Thyroid gland (tissue), 4 donors: ENCODE measurements around the gene ANKZF1. TPM values are rescaled to one million over a fixed set of nuclear protein-coding genes. Genes with fewer than 3 reads are reported as not detected.
A peak's percentile ranks its signal among the peaks of the same experiment; 100 is the strongest.

ENCODE experiments used
- DNase-seq, 2 donors: peaks; one replicate each; pipeline ENCODE4 v3.0.0-alpha.2; 2019
- H3K27ac ChIP-seq, 3 donors: fragments of 200-600 bp; sonication (generic); 1 replicate in 2 of 3; 2 replicates in 1 of 3; pipeline ENCODE4 v1.5.1; 2016 to 2019; ENCODE audit warnings: mild to moderate bottlenecking in 1 of 3, moderate library complexity in 1 of 3
- H3K27me3 ChIP-seq: fragments of 200-600 bp; sonication (generic); one replicate; pipeline ENCODE4 v1.5.1; 2019
- H3K36me3 ChIP-seq, 2 donors: fragments of 200-600 bp; sonication (generic); one replicate each; pipeline ENCODE4 v1.5.1; 2016 to 2019
- H3K4me1 ChIP-seq, 2 donors: fragments of 200-600 bp; sonication (generic); one replicate each; pipeline ENCODE4 v1.5.1; 2017 to 2019
- H3K4me3 ChIP-seq, 3 donors: fragments of 200-600 bp; sonication (generic); replicated peaks in 1 of 3; 1 replicate in 2 of 3; 2 replicates in 1 of 3; pipeline ENCODE4 v1.5.1; 2016; ENCODE audit warnings: mild to moderate bottlenecking in 1 of 3
- H3K9me3 ChIP-seq: fragments of 200-600 bp; sonication (generic); one replicate; pipeline ENCODE4 v1.5.1; 2017
- CTCF ChIP-seq, 6 experiments: fragments of 200-600 bp in 3 of 6; fragments of 450-650 bp in 3 of 6; sonication (generic) in 3 of 6; IDR thresholded peaks; one replicate each; pipeline ENCODE4 v1.5.1; 2016 to 2019; ENCODE audit warnings: antibody characterized with exemption in 6 of 6, mild to moderate bottlenecking in 2 of 6, inconsistent platforms in 1 of 6, moderate library complexity in 1 of 6
- POLR2A ChIP-seq, 2 donors: fragments of 450-650 bp; IDR thresholded peaks; one replicate each; pipeline ENCODE4 v1.6.1; 2017; ENCODE audit warnings: antibody characterized with exemption in 2 of 2, mild to moderate bottlenecking in 2 of 2, moderate library complexity in 1 of 2
- WGBS, 2 donors: methylation state at CpG; one replicate each; pipeline ENCODE4 v1.1.5; 2017; 5-methylcytosine and 5-hydroxymethylcytosine counted together
- intact Hi-C: fragments of 100-400 bp; cut with DNase I; formaldehyde crosslinking; loops from one replicate; pipeline ENCODE4 v1.15.1; 2023
- total RNA-seq, 4 donors: library from RNA; depleted of rRNA; stranded (reverse); fragments of >200 nt; gene quantifications; one replicate each; pipeline ENCODE4 v1.2.3, GENCODE V29; 2016

Gene ANKZF1
- total RNA-seq, 4 donors from 2014 or later = 38.1 to 66.4 (median 45.5) TPM

DNA sequence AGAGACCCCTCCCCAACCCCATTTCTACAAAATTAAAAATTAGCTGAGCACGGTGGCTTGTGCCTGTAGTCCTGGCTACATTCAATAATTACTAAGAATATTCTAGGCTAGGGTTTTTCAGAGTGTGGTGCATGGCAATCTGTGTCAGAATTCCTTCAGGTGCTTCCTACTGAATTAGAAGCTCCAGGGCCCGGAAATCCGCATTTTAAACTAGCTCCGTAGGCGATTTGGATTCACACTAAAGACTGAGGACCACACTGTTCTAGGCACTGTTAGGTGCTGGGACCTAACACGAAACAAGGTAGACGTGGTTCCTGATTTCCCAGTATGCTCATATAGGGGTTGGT lies 23.7 kb upstream of the ANKZF1 start:
- no peak for DNase-seq
- Histone ChIP-seq H3K4me3 (peak overlapping the region in 2 of 3 donors; percentile 2 to 54), H3K9me3 (no peaks in the 10 kb centered on the region), H3K27me3 (no peaks in the 10 kb centered on the region), H3K4me1 (peaks cover 17 to 27% of the 10 kb centered on the region in 2 donors), H3K36me3 (peaks cover 13 to 27% of the 10 kb centered on the region in 2 donors), H3K27ac (peak overlapping the region; percentile 81 to 97 (median 94))
- WGBS, 2 donors = 17 to 27% methylated on average over 7 of the region's 7 CpGs
- intact Hi-C loops = no loop called here
- TF ChIP-seq CTCF (IDR thresholded peaks at IDR 0.05) (no peak), POLR2A (IDR thresholded peaks at IDR 0.05) (no peak)

- peak in 2 of 6 experiments; percentile 8 to 47 for TF ChIP-seq CTCF (IDR thresholded peaks at IDR 0.05)
- TF ChIP-seq POLR2A (IDR thresholded peaks at IDR 0.05) = peak; percentile 69 to 99
- 0 to 1% methylated on average over 11 to 30 of the region's 76 CpGs for WGBS, 2 donors
- intact Hi-C loops = no loop called here
Measured at GRCh38 chr2:219206328-219207133, 23.1 kb upstream of the ANKZF1 start, which contains the start of gene ZFAND2B. ZFAND2B (plus strand) TSS chr2:219206782; CDS start chr2:219206988, 206 bp downstream.

DNA sequence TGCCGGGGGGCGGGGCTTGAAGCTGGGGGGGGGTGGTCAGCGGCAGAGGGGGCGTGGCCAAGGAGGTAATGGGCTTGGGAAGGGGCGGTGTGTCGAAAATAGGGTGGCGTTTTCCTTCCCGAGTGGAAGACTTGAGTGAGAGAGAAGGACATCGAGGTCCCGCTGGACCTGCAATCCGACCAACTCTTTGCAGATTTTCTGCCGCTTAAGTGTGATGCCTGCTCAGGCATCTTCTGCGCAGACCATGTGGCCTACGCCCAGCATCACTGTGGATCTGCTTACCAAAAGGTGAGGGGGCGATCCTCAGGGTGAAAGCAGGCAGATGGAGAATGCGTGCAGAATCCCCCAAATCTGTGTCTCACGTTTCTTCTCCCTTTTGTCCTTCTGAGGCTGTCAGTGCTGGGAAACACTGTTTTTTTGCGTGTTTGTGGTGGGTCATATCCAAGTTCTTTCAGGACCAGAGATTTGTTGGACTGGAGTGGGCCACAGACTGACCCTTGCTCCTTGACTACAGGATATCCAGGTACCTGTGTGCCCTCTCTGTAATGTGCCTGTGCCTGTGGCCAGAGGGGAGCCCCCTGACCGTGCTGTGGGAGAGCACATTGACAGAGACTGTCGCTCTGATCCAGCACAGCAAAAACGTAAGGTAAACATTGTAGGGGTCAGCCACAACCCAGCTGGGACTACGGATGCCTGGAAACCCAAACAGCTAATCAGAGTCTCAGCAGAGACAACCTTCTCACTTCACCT lies 22.3 kb upstream of the ANKZF1 start:
- no peak for DNase-seq
- Histone ChIP-seq H3K27me3 (no peaks in the 10 kb centered on the region), H3K9me3 (no peaks in the 10 kb centered on the region), H3K4me3 (peak overlapping the region; percentile 43 to 54 (median 51)), H3K4me1 (peaks cover 17 to 27% of the 10 kb centered on the region in 2 donors), H3K36me3 (peaks cover 17 to 32% of the 10 kb centered on the region in 2 donors), H3K27ac (peak overlapping the region; percentile 81 to 97 (median 94))
- no peak for TF ChIP-seq CTCF (IDR thresholded peaks at IDR 0.05)
- peak in 1 of 2 donors; percentile 28 for TF ChIP-seq POLR2A (IDR thresholded peaks at IDR 0.05)
- WGBS, 2 donors = 10% methylated on average over 20 of the region's 22 CpGs
- intact Hi-C loops = no loop called here

More at GRCh38 chr2:219206328-219207133, 23.1 kb upstream of the ANKZF1 start, which contains the start of gene ZFAND2B:
- Histone ChIP-seq H3K27me3 (no peaks in the 10 kb centered on the region), H3K4me1 (peaks cover 17 to 27% of the 10 kb centered on the region in 2 donors), H3K9me3 (no peaks in the 10 kb centered on the region), H3K4me3 (peak within 1 kb of the TSS; percentile 43 to 54 (median 51)), H3K27ac (peak within 1 kb of the TSS; percentile 81 to 97 (median 94)), H3K36me3 (peaks cover 13 to 28% of the 10 kb centered on the region in 2 donors)
- DNase-seq = peak; percentile 96 to 97

DNA sequence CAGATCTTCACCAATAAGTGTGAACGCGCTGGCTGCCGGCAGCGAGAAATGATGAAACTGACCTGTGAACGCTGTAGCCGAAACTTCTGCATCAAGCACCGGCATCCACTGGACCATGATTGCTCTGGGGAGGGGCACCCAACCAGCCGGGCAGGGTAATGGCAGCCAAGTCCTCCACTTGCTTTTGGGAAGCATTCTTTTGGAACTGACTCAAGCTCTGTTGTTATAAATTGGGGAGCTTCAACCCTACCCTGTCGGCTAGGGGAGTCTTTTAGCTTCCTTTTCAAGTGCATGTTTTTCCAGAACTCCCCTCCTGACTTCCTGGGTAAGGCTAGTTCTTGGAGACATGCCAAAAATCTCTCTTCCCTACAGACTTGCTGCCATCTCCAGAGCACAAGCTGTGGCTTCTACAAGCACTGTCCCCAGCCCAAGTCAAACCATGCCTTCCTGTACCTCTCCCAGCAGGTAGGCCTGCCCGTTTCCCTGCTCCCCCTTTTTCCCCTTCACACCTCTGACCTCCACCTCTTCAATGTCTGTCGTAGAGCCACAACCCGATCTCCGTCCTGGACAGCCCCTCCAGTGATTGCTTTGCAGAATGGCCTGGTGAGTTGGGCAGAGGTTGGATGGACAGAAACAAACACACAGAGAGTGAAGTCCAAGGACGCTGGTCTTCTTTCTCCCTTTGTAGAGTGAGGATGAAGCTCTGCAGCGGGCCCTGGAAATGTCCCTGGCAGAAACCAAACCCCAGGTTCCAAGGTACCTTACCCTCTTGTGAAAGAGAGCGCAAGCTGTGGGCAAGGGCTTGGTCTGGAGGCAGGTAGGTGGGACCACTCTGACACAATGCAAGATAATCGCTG lies 21.5 kb upstream of the ANKZF1 start:
- TF ChIP-seq POLR2A (IDR thresholded peaks at IDR 0.05) (peak in 1 of 2 donors; percentile 62), CTCF (IDR thresholded peaks at IDR 0.05) (no peak)
- DNase-seq = peak; percentile 92 to 93
- peaks cover 17 to 27% of the 10 kb centered on the region in 2 donors for H3K4me1 ChIP-seq
- no peaks in the 10 kb centered on the region for H3K9me3 ChIP-seq
- peaks cover 20 to 39% of the 10 kb centered on the region in 2 donors for H3K36me3 ChIP-seq
- H3K27me3 ChIP-seq = no peaks in the 10 kb centered on the region
- peak overlapping the region in 1 of 3 donors; percentile 54 for H3K4me3 ChIP-seq
- intact Hi-C loops = no loop called here
- peak overlapping the region; percentile 81 to 97 (median 94) for H3K27ac ChIP-seq
- WGBS, 2 donors = 41 to 60% methylated on average over 17 of the region's 17 CpGs
